Lower lobe of right lung (tissue), 2 donors: Measurements from ENCODE around the gene GINS1. TPM values are rescaled to one million over a fixed set of nuclear protein-coding genes. Genes with fewer than 3 reads are reported as not detected.

Source experiments
- ATAC-seq, 2 donors: fragments of 200-7000 bp; cut with Tn5 transposase; one replicate each; pipeline ENCODE4 v1.9.1; 2020 to 2022; ENCODE audit warnings: mild to moderate bottlenecking in 2 of 2, moderate library complexity in 2 of 2
- DNase-seq: peaks from one replicate; pipeline ENCODE4 v3.0.0-alpha.2; 2020
- H3K27ac ChIP-seq: fragments of 200-600 bp; one replicate; pipeline ENCODE4 v1.8.0; 2022
- H3K27me3 ChIP-seq: fragments of 200-600 bp; one replicate; pipeline ENCODE4 v1.8.0; 2022; ENCODE audit warnings: low read depth
- H3K36me3 ChIP-seq: fragments of 200-600 bp; one replicate; pipeline ENCODE4 v1.8.0; 2022; ENCODE audit warnings: mild to moderate bottlenecking
- H3K4me1 ChIP-seq: fragments of 200-600 bp; one replicate; pipeline ENCODE4 v1.8.0; 2022
- H3K4me3 ChIP-seq: fragments of 200-600 bp; one replicate; pipeline ENCODE4 v1.8.0; 2022; ENCODE audit warnings: mild to moderate bottlenecking
- H3K9me3 ChIP-seq: fragments of 200-600 bp; one replicate; pipeline ENCODE4 v1.8.0; 2022
- CTCF ChIP-seq: fragments of 200-600 bp; IDR thresholded peaks from one replicate; pipeline ENCODE4 v1.8.0; 2022; ENCODE audit warnings: antibody characterized with exemption, mild to moderate bottlenecking
- intact Hi-C: fragments of 100-400 bp; cut with DNase I; formaldehyde crosslinking; loops from one replicate; pipeline ENCODE4 v1.11.0; 2022
- total RNA-seq: library from RNA; stranded (reverse); fragmentation: NEBNext Ultra II Directional; extraction: Animal tissue kit (Norgen Biotek cat#: 25700); gene quantifications from one replicate; pipeline ENCODE4 v1.2.1, GENCODE V29; 2021
- donor health status: DM: no; HTN: yes; CAD: no; lungs with severe emphysema.

The GINS1 gene
- total RNA-seq, 1 donor from 2014 or later = 0.92 TPM

- Histone ChIP-seq H3K4me3 (no peak overlapping the region), H3K9me3 (no peaks in the 10 kb centered on the region), H3K27me3 (no peaks in the 10 kb centered on the region), H3K36me3 (no peaks in the 10 kb centered on the region), H3K4me1 (no peaks in the 10 kb centered on the region), H3K27ac (no peak overlapping the region)
- intact Hi-C loops = no loop called here
- TF ChIP-seq CTCF = no peak
- DNase-seq (no peak), ATAC-seq (no peak)
Measured at GRCh38 chr20:25368526-25368925, 38.9 kb upstream of the GINS1 start.

- no peak overlapping the region for H3K4me3 ChIP-seq
- ATAC-seq = no peak
- intact Hi-C loops = no loop called here
- no peak for TF ChIP-seq CTCF
- H3K9me3 ChIP-seq = no peaks in the 10 kb centered on the region
- H3K4me1 ChIP-seq = no peaks in the 10 kb centered on the region
- no peaks in the 10 kb centered on the region for H3K27me3 ChIP-seq
- no peak for DNase-seq
- no peaks in the 10 kb centered on the region for H3K36me3 ChIP-seq
- H3K27ac ChIP-seq = no peak overlapping the region
Measured at GRCh38 chr20:25368976-25369375, 38.5 kb upstream of the GINS1 start.

GRCh38 chr20:25369529-25369928 is 37.9 kb upstream of the GINS1 start:
- Histone ChIP-seq H3K27ac (no peak overlapping the region), H3K9me3 (no peaks in the 10 kb centered on the region), H3K36me3 (no peaks in the 10 kb centered on the region), H3K27me3 (no peaks in the 10 kb centered on the region), H3K4me3 (no peak overlapping the region), H3K4me1 (no peaks in the 10 kb centered on the region)
- TF ChIP-seq CTCF = no peak
- peak; percentile 56 to 57 for ATAC-seq
- DNase-seq = no peak
- intact Hi-C loops = no loop called here

- intact Hi-C loops = no loop called here
- Histone ChIP-seq H3K4me3 (no peak overlapping the region), H3K9me3 (no peaks in the 10 kb centered on the region), H3K4me1 (no peaks in the 10 kb centered on the region), H3K36me3 (no peaks in the 10 kb centered on the region), H3K27ac (no peak overlapping the region), H3K27me3 (no peaks in the 10 kb centered on the region)
- DNase-seq = no peak
- ATAC-seq = no peak
- TF ChIP-seq CTCF = no peak
Measured at GRCh38 chr20:25369971-25370370, 37.5 kb upstream of the GINS1 start.

GRCh38 chr20:25372584-25373336 is 34.7 kb upstream of the GINS1 start:
- Histone ChIP-seq H3K27me3 (no peaks in the 10 kb centered on the region), H3K9me3 (no peaks in the 10 kb centered on the region), H3K4me3 (no peak overlapping the region), H3K27ac (no peak overlapping the region), H3K4me1 (no peaks in the 10 kb centered on the region), H3K36me3 (no peaks in the 10 kb centered on the region)
- TF ChIP-seq CTCF = no peak
- ATAC-seq (no peak), DNase-seq (no peak)
- intact Hi-C loops = no loop called here
